PC-9 (cell line): ENCODE results near the gene UST. TPM values are rescaled to one million over a fixed set of nuclear protein-coding genes. Genes with fewer than 3 reads are reported as not detected.

Experiments
- BruUV-seq: library from RNA; stranded (reverse); fragments of 400-500 nt; replicated peaks from 2 replicates; lab custom pipeline; 2021; lab: Mats Ljungman, UMichigan
- CTCF ChIA-PET: fragments of 300-600 bp; sonication (Branson Sonifier 250); formaldehyde crosslinking; loops from one replicate; lab custom pipeline; 2022; ENCODE audit warnings: antibody characterized with exemption; lab: Charles Lee
- POLR2A ChIA-PET: fragments of 300-600 bp; sonication (Branson Sonifier 250); formaldehyde crosslinking; loops from one replicate; lab custom pipeline; 2022; ENCODE audit warnings: antibody characterized with exemption; ENCODE audit not compliant: unreplicated experiment; lab: Charles Lee
- DNase-seq, 2 experiments: peaks; one replicate each; pipeline versions ENCODE4 v3.0.0 to v3.0.0-alpha.2; 2015 to 2022; ENCODE audit warnings: mixed read lengths in 1 of 2
- H2AFZ ChIP-seq: fragments of 200-600 bp; sonication (generic); 2 replicates; pipeline ENCODE4 v1.8.1; 2017; ENCODE audit warnings: antibody characterized with exemption
- H3F3A ChIP-seq: fragments of 200-600 bp; sonication (generic); 2 replicates; pipeline ENCODE4 v1.8.1; 2017; ENCODE audit warnings: antibody characterized with exemption, mild to moderate bottlenecking, low read depth; ENCODE audit not compliant: insufficient read depth
- H3K27ac ChIP-seq: fragments of 200-600 bp; sonication (generic); 2 replicates; pipeline ENCODE4 v1.6.1; 2016; ENCODE audit warnings: mixed run types
- H3K27me3 ChIP-seq: fragments of 200-600 bp; sonication (generic); 2 replicates; pipeline ENCODE4 v1.6.1; 2016; ENCODE audit warnings: low read depth, mixed run types; ENCODE audit not compliant: insufficient read depth
- H3K36me3 ChIP-seq: fragments of 200-600 bp; sonication (generic); 2 replicates; pipeline ENCODE4 v1.6.1; 2016; ENCODE audit warnings: low read depth, mixed run types
- H3K4me1 ChIP-seq: fragments of 200-600 bp; sonication (generic); replicated peaks from 2 replicates; pipeline ENCODE4 v1.6.1; 2016; ENCODE audit warnings: mixed run types; ENCODE audit not compliant: insufficient read depth
- H3K4me2 ChIP-seq: fragments of 200-600 bp; sonication (generic); 2 replicates; pipeline ENCODE4 v1.6.1; 2017; ENCODE audit warnings: mixed run types
- H3K4me3 ChIP-seq: fragments of 200-600 bp; sonication (generic); 2 replicates; pipeline ENCODE4 v1.6.1; 2016; ENCODE audit warnings: mixed run types
- H3K79me2 ChIP-seq: fragments of 200-600 bp; sonication (generic); 2 replicates; pipeline ENCODE4 v1.6.1; 2017; ENCODE audit warnings: low read depth, mixed run types
- H3K9me2 ChIP-seq: fragments of 200-600 bp; sonication (generic); 2 replicates; pipeline ENCODE4 v1.8.1; 2017; ENCODE audit warnings: mild to moderate bottlenecking; ENCODE audit not compliant: insufficient read depth
- H3K9me3 ChIP-seq: fragments of 200-600 bp; sonication (generic); 2 replicates; pipeline ENCODE4 v1.8.1; 2016; ENCODE audit warnings: low read depth; ENCODE audit not compliant: insufficient read depth
- H4K20me1 ChIP-seq: fragments of 200-600 bp; sonication (generic); 2 replicates; pipeline ENCODE4 v1.8.1; 2017; ENCODE audit not compliant: insufficient read depth
- CTCF ChIP-seq: fragments of 200-600 bp; sonication (generic); conservative IDR thresholded peaks from 2 replicates; pipeline ENCODE4 v1.6.1; 2017; ENCODE audit warnings: mixed run types, antibody characterized with exemption, mild to moderate bottlenecking, moderate library complexity
- EZH2 ChIP-seq: fragments of 200-600 bp; sonication (generic); IDR thresholded peaks from 2 replicates; pipeline ENCODE4 v1.8.0; 2017; ENCODE audit warnings: antibody characterized with exemption, low read depth
- intact Hi-C: fragments of 100-400 bp; cut with micrococcal nuclease; formaldehyde crosslinking; loops from one replicate; pipeline ENCODE4 v1.10.0; 2022; ENCODE audit not compliant: unreplicated experiment
- total RNA-seq: library from RNA; stranded (reverse); gene quantifications from 2 replicates; pipeline ENCODE4 v1.2.3, GENCODE V29; 2021

Gene UST
- total RNA-seq, 1 experiment from 2014 or later, result 4.2 TPM

- POLR2A ChIA-PET, result no interaction called here
- DNase-seq, result no peak
- no peak overlapping the region for H3K4me2 ChIP-seq
- no peaks in the 10 kb centered on the region for H3K36me3 ChIP-seq
- no peak overlapping the region for H2AFZ ChIP-seq
- H3K9me3 ChIP-seq, result no peaks in the 10 kb centered on the region
- intact Hi-C loops, result no loop called here
- CTCF ChIA-PET, result no interaction called here
- BruUV-seq, result no TSS peak
- no peak overlapping the region for H3K4me3 ChIP-seq
- no peaks in the 10 kb centered on the region for H3K27me3 ChIP-seq
- no peak overlapping the region for H3K27ac ChIP-seq
- H3K79me2 ChIP-seq, result no peaks in the 10 kb centered on the region
- no peak for TF ChIP-seq CTCF
- no peak for TF ChIP-seq EZH2
- H4K20me1 ChIP-seq, result no peaks in the 10 kb centered on the region
- H3F3A ChIP-seq, result peaks cover 20% of the 10 kb centered on the region
- H3K9me2 ChIP-seq, result no peaks in the 10 kb centered on the region
- peaks cover 45% of the 10 kb centered on the region for H3K4me1 ChIP-seq
Measured at GRCh38 chr6:149077208-149077607, 330.4 kb downstream of the UST start.

GRCh38 chr6:149078211-149078782, 331.5 kb downstream of the UST start:
- POLR2A ChIA-PET, result no interaction called here

GRCh38 chr6:149079456-149079855, 332.6 kb downstream of the UST start:
- intact Hi-C loops, result no loop called here
- peaks cover 20% of the 10 kb centered on the region for H3F3A ChIP-seq
- DNase-seq, result no peak
- no peaks in the 10 kb centered on the region for H3K79me2 ChIP-seq
- H3K4me1 ChIP-seq, result peaks cover 53% of the 10 kb centered on the region
- no peaks in the 10 kb centered on the region for H3K9me3 ChIP-seq
- H3K4me3 ChIP-seq, result no peak overlapping the region
- no peak overlapping the region for H2AFZ ChIP-seq
- H4K20me1 ChIP-seq, result no peaks in the 10 kb centered on the region
- H3K27ac ChIP-seq, result no peak overlapping the region
- no TSS peak for BruUV-seq
- TF ChIP-seq EZH2 (no peak), CTCF (no peak)
- H3K27me3 ChIP-seq, result no peaks in the 10 kb centered on the region
- POLR2A ChIA-PET, result interaction anchor here (0.6 kb wide), 1 partner anchor 48 kb away, joined by 4 read pairs; no protein-coding TSS in a partner anchor
- CTCF ChIA-PET, result no interaction called here
- no peak overlapping the region for H3K4me2 ChIP-seq
- H3K9me2 ChIP-seq, result no peaks in the 10 kb centered on the region
- no peaks in the 10 kb centered on the region for H3K36me3 ChIP-seq

More at GRCh38 chr6:149078211-149078782, 331.5 kb downstream of the UST start:
- BruUV-seq, result no TSS peak
- Histone ChIP-seq H3K4me3 (no peak overlapping the region), H3F3A (peaks cover 20% of the 10 kb centered on the region), H3K27ac (no peak overlapping the region), H3K4me1 (peaks cover 45% of the 10 kb centered on the region), H3K79me2 (no peaks in the 10 kb centered on the region), H2AFZ (no peak overlapping the region), H3K4me2 (no peak overlapping the region), H4K20me1 (no peaks in the 10 kb centered on the region), H3K9me2 (no peaks in the 10 kb centered on the region), H3K9me3 (no peaks in the 10 kb centered on the region), H3K27me3 (no peaks in the 10 kb centered on the region), H3K36me3 (no peaks in the 10 kb centered on the region)
- intact Hi-C loops, result no loop called here
- DNase-seq, result no peak
- CTCF ChIA-PET, result no interaction called here
- TF ChIP-seq CTCF (no peak), EZH2 (no peak)
